Activated CD4-positive, alpha-beta T cell treated with anti-CD3 and anti-CD28 coated beads, Interleukin-2, amount 10 ng/mL, durations not matched to agents 24 days and 14 days (primary cell): ENCODE data around the gene PLXNC1. TPM values are rescaled to one million over a fixed set of nuclear protein-coding genes. Genes with fewer than 3 reads are reported as not detected.

Experiments used
- DNase-seq: peaks from one replicate; pipeline ENCODE4 v3.0.0; 2022
- H3K27ac Mint-ChIP-seq: one replicate; pipeline ENCODE4 v1.8.0; 2022; ENCODE audit warnings: mild to moderate bottlenecking, mixed read lengths
- H3K27me3 Mint-ChIP-seq: one replicate; pipeline ENCODE4 v1.8.0; 2022; ENCODE audit warnings: mixed read lengths
- H3K36me3 Mint-ChIP-seq: one replicate; pipeline ENCODE4 v1.8.0; 2022; ENCODE audit warnings: low read depth, mild to moderate bottlenecking, mixed read lengths
- H3K4me1 Mint-ChIP-seq: one replicate; pipeline ENCODE4 v1.8.0; 2021; ENCODE audit warnings: mixed read lengths
- H3K4me3 Mint-ChIP-seq: one replicate; pipeline ENCODE4 v1.8.0; 2022; ENCODE audit warnings: mild to moderate bottlenecking, moderate library complexity, mixed read lengths
- H3K9me3 Mint-ChIP-seq: one replicate; pipeline ENCODE4 v1.8.0; 2021; ENCODE audit warnings: mixed read lengths
- intact Hi-C: fragments of 100-400 bp; cut with micrococcal nuclease; formaldehyde crosslinking; loops from one replicate; pipeline ENCODE4 v1.15.1; 2023
- total RNA-seq: library from RNA; stranded (reverse); gene quantifications from 2 replicates; pipeline ENCODE4 v1.2.3, GENCODE V29; 2022

PLXNC1 gene
- total RNA-seq, 1 donor from 2014 or later = 16.0 TPM

GRCh38 chr12:94271351-94271750 lies 123.0 kb downstream of the PLXNC1 start:
- no peaks in the 10 kb centered on the region for H3K27me3 Mint-ChIP-seq
- no peak for DNase-seq
- peaks cover 37% of the 10 kb centered on the region for H3K36me3 Mint-ChIP-seq
- peaks cover 43% of the 10 kb centered on the region for H3K4me1 Mint-ChIP-seq
- H3K4me3 Mint-ChIP-seq = no peak overlapping the region
- H3K9me3 Mint-ChIP-seq = no peaks in the 10 kb centered on the region
- intact Hi-C loops = no loop called here
- no peak overlapping the region for H3K27ac Mint-ChIP-seq

- intact Hi-C loops = no loop called here
- Mint-ChIP-seq H3K9me3 (no peaks in the 10 kb centered on the region), H3K27ac (peak overlapping the region; percentile 2), H3K27me3 (no peaks in the 10 kb centered on the region), H3K4me1 (peaks cover 39% of the 10 kb centered on the region), H3K36me3 (peaks cover 31% of the 10 kb centered on the region), H3K4me3 (no peak overlapping the region)
- DNase-seq = no peak
Observed at GRCh38 chr12:94272280-94272679, 123.9 kb downstream of the PLXNC1 start.

- Mint-ChIP-seq H3K9me3 (no peaks in the 10 kb centered on the region), H3K4me1 (peaks cover 32% of the 10 kb centered on the region), H3K4me3 (no peak overlapping the region), H3K27me3 (no peaks in the 10 kb centered on the region), H3K27ac (no peak overlapping the region), H3K36me3 (peaks cover 27% of the 10 kb centered on the region)
- intact Hi-C loops = no loop called here
- DNase-seq = no peak
Observed at GRCh38 chr12:94273272-94273671, 124.9 kb downstream of the PLXNC1 start.

- Mint-ChIP-seq H3K27ac (no peak overlapping the region), H3K4me1 (peaks cover 8% of the 10 kb centered on the region), H3K27me3 (no peaks in the 10 kb centered on the region), H3K4me3 (no peak overlapping the region), H3K36me3 (peaks cover 42% of the 10 kb centered on the region), H3K9me3 (no peaks in the 10 kb centered on the region)
- intact Hi-C loops = no loop called here
- no peak for DNase-seq
Observed at GRCh38 chr12:94276725-94277124, 128.3 kb downstream of the PLXNC1 start.

- Mint-ChIP-seq H3K4me3 (no peak overlapping the region), H3K36me3 (peaks cover 39% of the 10 kb centered on the region), H3K4me1 (peaks cover 12% of the 10 kb centered on the region), H3K9me3 (no peaks in the 10 kb centered on the region), H3K27me3 (no peaks in the 10 kb centered on the region), H3K27ac (no peak overlapping the region)
- DNase-seq = no peak
- intact Hi-C loops = no loop called here
Observed at GRCh38 chr12:94277426-94278000, 129.1 kb downstream of the PLXNC1 start.

- no peaks in the 10 kb centered on the region for H3K27me3 Mint-ChIP-seq
- peaks cover 51% of the 10 kb centered on the region for H3K36me3 Mint-ChIP-seq
- H3K4me1 Mint-ChIP-seq = peaks cover 28% of the 10 kb centered on the region
- H3K27ac Mint-ChIP-seq = no peak overlapping the region
- no peaks in the 10 kb centered on the region for H3K9me3 Mint-ChIP-seq
- intact Hi-C loops = no loop called here
- no peak for DNase-seq
- no peak overlapping the region for H3K4me3 Mint-ChIP-seq
Observed at GRCh38 chr12:94280063-94280462, 131.7 kb downstream of the PLXNC1 start.

- no peaks in the 10 kb centered on the region for H3K9me3 Mint-ChIP-seq
- H3K27me3 Mint-ChIP-seq = no peaks in the 10 kb centered on the region
- H3K4me1 Mint-ChIP-seq = peaks cover 28% of the 10 kb centered on the region
- H3K4me3 Mint-ChIP-seq = peak overlapping the region; percentile 59
- H3K36me3 Mint-ChIP-seq = peaks cover 62% of the 10 kb centered on the region
- intact Hi-C loops = loop anchor here (1.0 to 2.0 kb wide), 2 partner anchors 14 to 23 kb away; no protein-coding TSS in a partner anchor
- H3K27ac Mint-ChIP-seq = peak overlapping the region; percentile 74
- peak; percentile 82 for DNase-seq
Observed at GRCh38 chr12:94282675-94283074, 134.3 kb downstream of the PLXNC1 start.

- H3K27ac Mint-ChIP-seq = no peak overlapping the region
Observed at GRCh38 chr12:94284046-94284445, 135.7 kb downstream of the PLXNC1 start.

GRCh38 chr12:94284859-94285258 lies 136.5 kb downstream of the PLXNC1 start:
- H3K36me3 Mint-ChIP-seq = peaks cover 65% of the 10 kb centered on the region
- H3K4me1 Mint-ChIP-seq = peaks cover 28% of the 10 kb centered on the region
- no peak overlapping the region for H3K27ac Mint-ChIP-seq
- H3K9me3 Mint-ChIP-seq = no peaks in the 10 kb centered on the region
- no peak overlapping the region for H3K4me3 Mint-ChIP-seq
- intact Hi-C loops = no loop called here
- DNase-seq = no peak
- no peaks in the 10 kb centered on the region for H3K27me3 Mint-ChIP-seq

More at GRCh38 chr12:94284046-94284445, 135.7 kb downstream of the PLXNC1 start:
- H3K27me3 Mint-ChIP-seq = no peaks in the 10 kb centered on the region
- DNase-seq = no peak
- peaks cover 63% of the 10 kb centered on the region for H3K36me3 Mint-ChIP-seq
- no peaks in the 10 kb centered on the region for H3K9me3 Mint-ChIP-seq
- peaks cover 28% of the 10 kb centered on the region for H3K4me1 Mint-ChIP-seq
- no peak overlapping the region for H3K4me3 Mint-ChIP-seq
- intact Hi-C loops = no loop called here

GRCh38 chr12:94285943-94286582 lies 137.7 kb downstream of the PLXNC1 start:
- peaks cover 63% of the 10 kb centered on the region for H3K36me3 Mint-ChIP-seq
- H3K4me1 Mint-ChIP-seq = peaks cover 28% of the 10 kb centered on the region
- H3K27ac Mint-ChIP-seq = no peak overlapping the region

GRCh38 chr12:94286583-94287244 lies 138.3 kb downstream of the PLXNC1 start:
- H3K4me3 Mint-ChIP-seq = no peak overlapping the region
- intact Hi-C loops = no loop called here
- no peak for DNase-seq
- peaks cover 64% of the 10 kb centered on the region for H3K36me3 Mint-ChIP-seq
- H3K9me3 Mint-ChIP-seq = no peaks in the 10 kb centered on the region
- no peaks in the 10 kb centered on the region for H3K27me3 Mint-ChIP-seq
- peaks cover 26% of the 10 kb centered on the region for H3K4me1 Mint-ChIP-seq
- H3K27ac Mint-ChIP-seq = no peak overlapping the region

More at GRCh38 chr12:94285943-94286582, 137.7 kb downstream of the PLXNC1 start:
- H3K9me3 Mint-ChIP-seq = no peaks in the 10 kb centered on the region
- no peaks in the 10 kb centered on the region for H3K27me3 Mint-ChIP-seq
- intact Hi-C loops = no loop called here
- no peak overlapping the region for H3K4me3 Mint-ChIP-seq
- DNase-seq = no peak

GRCh38 chr12:94287245-94287628 lies 138.9 kb downstream of the PLXNC1 start:
- Mint-ChIP-seq H3K27me3 (no peaks in the 10 kb centered on the region), H3K9me3 (no peaks in the 10 kb centered on the region), H3K4me1 (peaks cover 22% of the 10 kb centered on the region), H3K27ac (no peak overlapping the region), H3K36me3 (peaks cover 66% of the 10 kb centered on the region), H3K4me3 (no peak overlapping the region)
- no peak for DNase-seq
- intact Hi-C loops = no loop called here

- no peak overlapping the region for H3K27ac Mint-ChIP-seq
- intact Hi-C loops = no loop called here
- no peak overlapping the region for H3K4me3 Mint-ChIP-seq
Observed at GRCh38 chr12:94289461-94290312, 141.3 kb downstream of the PLXNC1 start.

More at GRCh38 chr12:94289461-94290312, 141.3 kb downstream of the PLXNC1 start:
- Mint-ChIP-seq H3K9me3 (no peaks in the 10 kb centered on the region), H3K27me3 (no peaks in the 10 kb centered on the region), H3K4me1 (peaks cover 6% of the 10 kb centered on the region), H3K36me3 (peaks cover 58% of the 10 kb centered on the region)
- DNase-seq = no peak
